Measurements from ENCODE around the gene TREML4.
A peak's percentile ranks its signal among the peaks of the same experiment; 100 is the strongest.

Gene TREML4

GRCh38 chr6:41255638-41256246 lies 27.6 kb downstream of the TREML4 start:
- DNase-seq, result no peak

GRCh38 chr6:41256383-41256782 lies 28.2 kb downstream of the TREML4 start:
- DNase-seq, result no peak

- peak; percentile 85 for DNase-seq
Measured at GRCh38 chr6:41257369-41258195, 29.4 kb downstream of the TREML4 start.

GRCh38 chr6:41258196-41258493 lies 30.0 kb downstream of the TREML4 start:
- DNase-seq, result no peak

- no peak for DNase-seq
Measured at GRCh38 chr6:41262401-41262800, 34.3 kb downstream of the TREML4 start.

GRCh38 chr6:41263267-41263666 lies 35.1 kb downstream of the TREML4 start:
- no peak for DNase-seq

- no peak for DNase-seq
Measured at GRCh38 chr6:41266541-41266940, 38.4 kb downstream of the TREML4 start.

- DNase-seq, result no peak
Measured at GRCh38 chr6:41268478-41268877, 40.3 kb downstream of the TREML4 start.

GRCh38 chr6:41269166-41269565 lies 41.0 kb downstream of the TREML4 start:
- no peak for DNase-seq

GRCh38 chr6:41269716-41270115 lies 41.6 kb downstream of the TREML4 start:
- no peak for DNase-seq

- DNase-seq, result no peak
Measured at GRCh38 chr6:41271901-41272395, 43.8 kb downstream of the TREML4 start.

GRCh38 chr6:41272591-41273240 lies 44.6 kb downstream of the TREML4 start:
- DNase-seq, result no peak

GRCh38 chr6:41273714-41274113 lies 45.6 kb downstream of the TREML4 start:
- peak; percentile 51 for DNase-seq

GRCh38 chr6:41274256-41274655 lies 46.1 kb downstream of the TREML4 start:
- DNase-seq, result no peak

- DNase-seq, result no peak
Measured at GRCh38 chr6:41275489-41275888, 47.3 kb downstream of the TREML4 start.

- DNase-seq, result no peak
Measured at GRCh38 chr6:41277605-41278004, 49.5 kb downstream of the TREML4 start.

GRCh38 chr6:41278699-41279405 lies 50.7 kb downstream of the TREML4 start:
- peak; percentile 95 for DNase-seq

GRCh38 chr6:41280381-41281057 lies 52.4 kb downstream of the TREML4 start:
- no peak for DNase-seq

- DNase-seq, result no peak
Measured at GRCh38 chr6:41283600-41283999, 55.5 kb downstream of the TREML4 start.

GRCh38 chr6:41284726-41285125 lies 56.6 kb downstream of the TREML4 start:
- peak; percentile 33 for DNase-seq

GRCh38 chr6:41286544-41287346 lies 58.6 kb downstream of the TREML4 start, which contains the start of gene TREM1:
TREM1 (minus strand) TSS chr6:41286682; CDS start chr6:41286655, 27 bp downstream.
- peak; percentile 71 for DNase-seq

All from NCI-H510A treated with DMSO at 0.1 percent for 48 hours (cell line).